ENCODE measurements around the gene EEF1B2.
"Not testable (repeated sequence)": the region's sequence is repeated elsewhere in the genome, so short reads cannot be mapped to it uniquely, and the experiment has no call there.

The EEF1B2 gene

GRCh38 chr2:206168230-206168629 is 8.5 kb downstream of the EEF1B2 start:
- not testable (repeated sequence) for DNase-seq

DNA sequence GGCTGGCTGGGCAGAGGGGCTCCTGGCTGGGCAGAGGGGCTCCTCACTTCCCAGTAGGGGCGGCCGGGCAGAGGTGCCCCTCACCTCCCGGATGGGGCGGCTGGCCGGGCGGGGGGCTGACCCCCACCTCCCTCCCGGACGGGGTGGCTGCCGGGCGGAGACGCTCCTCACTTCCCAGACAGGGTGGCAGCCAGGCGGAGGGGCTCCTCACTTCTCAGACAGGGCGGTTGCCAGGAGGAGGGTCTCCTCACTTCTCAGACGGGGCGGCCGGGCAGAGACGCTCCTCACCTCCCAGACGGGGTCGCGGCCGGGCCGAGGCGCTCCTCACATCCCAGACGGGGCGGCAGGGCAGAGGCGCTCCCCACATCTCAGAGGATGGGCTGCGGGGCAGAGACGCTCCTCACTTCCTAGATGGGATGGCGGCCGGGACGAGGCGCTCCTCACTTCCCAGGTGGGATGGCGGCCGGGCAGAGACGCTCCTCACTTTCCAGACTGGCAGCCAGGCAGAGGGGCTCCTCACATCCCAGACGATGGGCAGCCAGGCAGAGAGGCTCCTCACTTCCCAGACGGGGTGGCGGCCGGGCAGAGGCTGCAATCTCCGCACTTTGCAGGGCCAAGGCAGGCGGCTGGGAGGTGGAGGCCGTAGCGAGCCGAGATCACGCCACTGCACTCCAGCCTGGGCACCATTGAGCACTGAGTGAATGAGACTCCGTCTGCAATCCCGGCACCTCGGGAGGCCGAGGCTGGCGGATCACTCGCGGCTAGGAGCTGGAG is 12.1 kb downstream of the EEF1B2 start:
- DNase-seq = not testable (repeated sequence)

- DNase-seq = no peak
Measured at GRCh38 chr2:206173147-206173546, 13.5 kb downstream of the EEF1B2 start.

DNA sequence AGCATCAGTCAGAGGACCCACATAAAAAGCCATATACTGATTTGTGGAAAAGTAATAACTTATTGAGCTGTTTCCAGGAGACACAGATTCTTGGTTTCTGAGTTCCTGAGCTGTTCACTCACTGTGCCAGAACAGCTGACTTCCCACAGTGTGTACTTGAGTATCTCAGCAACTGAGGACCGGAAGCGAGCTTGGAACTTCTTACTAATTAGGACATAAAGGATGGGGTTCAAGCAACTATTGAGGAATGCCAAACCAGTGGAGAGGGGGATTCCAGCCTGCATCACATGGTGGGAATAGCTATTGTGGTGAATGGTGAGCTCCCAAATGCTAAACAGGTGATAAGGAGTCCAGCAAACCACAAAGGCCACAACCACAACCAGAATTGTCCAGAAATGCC is 16.4 kb downstream of the EEF1B2 start:
- no peak for DNase-seq

DNA sequence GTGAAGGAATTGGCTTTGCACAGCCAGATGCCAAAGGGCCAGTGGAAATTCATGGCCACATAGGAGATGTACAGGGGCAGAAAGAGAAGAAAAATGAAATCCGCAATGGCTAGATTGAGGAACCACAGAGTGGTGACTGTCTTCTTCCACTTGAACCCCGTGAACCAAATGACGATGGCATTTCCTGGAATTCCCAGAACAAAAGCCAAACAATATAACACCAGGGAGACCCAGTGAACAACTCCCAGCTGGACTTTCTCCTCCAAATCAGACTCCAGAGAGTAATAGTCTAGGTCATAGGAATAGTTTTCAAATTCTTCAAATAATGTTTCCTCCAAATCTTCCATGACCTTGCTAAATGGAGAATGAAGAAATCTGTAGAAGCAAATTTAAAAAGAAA is 17.2 kb downstream of the EEF1B2 start:
- no peak for DNase-seq

GRCh38 chr2:206181526-206181925 is 21.8 kb downstream of the EEF1B2 start:
- DNase-seq = not testable (repeated sequence)

DNA sequence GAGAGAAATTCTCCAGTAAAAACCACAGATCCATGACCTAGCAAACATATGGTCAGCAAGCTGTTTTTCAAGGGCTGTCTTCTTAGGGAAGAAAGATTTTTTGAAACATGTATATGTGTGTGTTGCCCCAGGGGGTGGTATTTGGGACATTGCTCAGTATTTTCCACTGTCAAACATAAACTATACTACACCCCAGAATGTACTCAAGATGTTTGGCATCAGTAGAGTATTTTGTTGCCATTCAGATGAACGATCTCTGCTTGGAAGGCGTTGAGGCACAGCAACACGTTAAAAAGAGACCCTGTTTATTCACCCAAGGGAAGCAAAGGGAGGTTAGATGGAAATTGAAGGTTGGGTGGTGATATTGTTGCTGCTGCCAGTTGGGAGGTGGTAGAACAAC is 30.0 kb downstream of the EEF1B2 start:
- DNase-seq = no peak

DNA sequence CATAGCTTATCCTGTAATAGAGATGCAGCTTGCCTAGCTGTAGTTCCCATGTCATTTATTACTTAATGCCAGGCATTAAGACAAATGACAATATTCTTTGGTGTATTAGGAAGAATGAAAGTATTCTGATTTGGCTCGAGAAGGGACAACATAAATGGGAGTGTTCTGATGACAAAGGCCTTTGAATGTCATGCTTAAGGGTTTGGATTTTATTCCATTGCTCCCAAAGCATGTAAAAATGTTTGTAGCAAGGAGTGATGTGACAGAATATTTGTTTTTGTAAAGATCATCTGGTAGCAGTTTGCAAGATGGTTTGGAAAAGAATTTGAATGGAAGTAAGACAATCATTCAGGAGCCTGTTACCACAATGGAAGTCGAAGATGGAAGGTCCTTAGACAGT is 30.4 kb downstream of the EEF1B2 start:
- DNase-seq = no peak

DNA sequence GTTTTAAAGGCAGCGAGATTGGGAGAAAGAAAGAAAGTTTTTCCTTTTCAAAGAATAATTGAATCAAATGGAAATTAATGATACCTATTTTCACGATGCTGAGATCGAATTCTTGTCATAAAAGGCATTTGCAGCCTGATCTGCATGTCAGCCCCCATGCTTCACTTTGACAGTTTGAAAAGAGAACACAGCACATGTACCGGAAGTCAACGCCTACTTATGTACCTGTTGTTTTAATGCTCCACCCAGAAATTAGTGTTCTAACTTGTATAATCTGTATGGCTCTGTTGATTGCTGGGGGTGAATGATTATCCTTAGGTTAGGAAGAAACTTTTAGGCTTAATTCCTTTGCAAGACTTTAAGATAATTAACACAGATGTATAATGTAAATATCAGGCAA is 31.0 kb downstream of the EEF1B2 start:
- DNase-seq = no peak

GRCh38 chr2:206192157-206192556 is 32.5 kb downstream of the EEF1B2 start:
- no peak for DNase-seq

- DNase-seq = no peak
Measured at GRCh38 chr2:206193671-206194357, 34.1 kb downstream of the EEF1B2 start.

- DNase-seq = no peak
Measured at GRCh38 chr2:206198677-206199076, 39.0 kb downstream of the EEF1B2 start.

DNA sequence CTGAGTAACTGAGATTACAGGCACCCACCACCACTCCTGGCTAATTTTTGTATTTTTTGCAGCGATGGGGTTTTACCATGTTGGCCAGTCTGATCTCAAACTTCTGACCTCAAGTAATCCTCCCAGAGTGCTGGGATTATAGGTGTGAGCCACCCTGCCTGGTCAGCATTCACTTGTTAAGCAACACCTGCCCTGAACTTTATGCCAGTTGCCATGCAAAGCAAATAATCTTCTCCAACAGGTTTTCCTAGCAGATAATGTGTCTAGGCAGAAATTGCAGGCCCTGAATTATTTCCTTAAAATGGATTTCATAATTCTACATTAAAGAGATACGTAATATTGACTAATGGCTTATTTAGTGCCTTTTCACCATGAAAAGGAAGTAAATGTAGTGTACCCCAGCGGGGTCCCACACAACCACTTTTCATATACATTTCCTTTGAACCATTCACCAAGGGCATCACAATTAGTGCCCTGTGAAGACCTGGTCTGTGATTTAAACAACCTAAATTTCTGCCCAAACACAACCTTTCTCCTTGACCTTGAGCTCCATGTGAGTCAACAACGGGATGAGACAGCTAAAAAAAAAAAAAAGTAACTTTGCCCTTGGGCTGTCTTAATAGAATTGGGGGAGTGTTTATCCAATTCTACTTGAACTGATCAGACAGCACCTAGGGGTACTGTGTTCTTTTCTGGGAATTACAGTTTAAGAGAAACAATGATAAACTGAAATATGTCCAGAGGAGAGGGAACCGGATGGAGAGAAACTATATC is 41.6 kb downstream of the EEF1B2 start:
- DNase-seq = no peak

GRCh38 chr2:206202446-206202845 is 42.8 kb downstream of the EEF1B2 start:
- DNase-seq = no peak

DNA sequence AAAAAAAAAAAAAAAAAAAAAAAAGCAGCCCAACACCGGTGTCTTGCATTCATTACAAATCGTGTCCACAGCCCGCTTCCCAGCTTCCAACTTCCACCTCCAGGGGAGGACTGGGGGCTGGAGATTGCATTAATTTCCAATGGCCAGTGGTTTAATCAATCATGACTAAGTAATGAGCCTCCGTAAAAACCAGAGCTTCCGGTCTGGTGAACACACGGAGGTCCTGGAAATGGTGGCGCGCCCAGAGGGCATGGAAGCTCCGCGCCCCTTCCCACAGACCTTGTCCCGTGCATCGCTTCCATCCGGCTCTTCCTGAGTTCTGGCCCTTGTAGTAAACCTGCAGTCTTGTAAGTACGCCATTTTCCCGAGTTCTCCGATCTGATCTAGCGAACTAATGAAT is 43.6 kb downstream of the EEF1B2 start:
- DNase-seq = no peak

DNA sequence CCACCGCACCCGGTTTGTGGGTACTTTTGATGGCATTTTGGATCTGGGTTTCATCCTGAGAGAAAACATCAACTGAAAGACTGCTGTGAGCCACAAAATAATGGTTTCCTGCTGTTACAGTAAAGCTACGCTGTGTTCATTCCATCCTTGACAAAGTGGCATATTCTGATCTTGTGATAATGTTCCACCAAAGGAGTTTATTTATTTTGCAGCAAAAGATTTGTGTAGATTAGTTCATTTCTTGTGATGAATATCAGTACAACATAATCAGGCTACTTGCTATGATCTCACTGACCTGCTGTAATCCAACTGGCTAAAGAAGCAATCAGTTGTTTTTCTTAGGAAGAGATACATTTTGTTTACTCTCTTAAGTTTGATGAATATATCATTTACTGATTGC is 45.0 kb downstream of the EEF1B2 start:
- no peak for DNase-seq

DNA sequence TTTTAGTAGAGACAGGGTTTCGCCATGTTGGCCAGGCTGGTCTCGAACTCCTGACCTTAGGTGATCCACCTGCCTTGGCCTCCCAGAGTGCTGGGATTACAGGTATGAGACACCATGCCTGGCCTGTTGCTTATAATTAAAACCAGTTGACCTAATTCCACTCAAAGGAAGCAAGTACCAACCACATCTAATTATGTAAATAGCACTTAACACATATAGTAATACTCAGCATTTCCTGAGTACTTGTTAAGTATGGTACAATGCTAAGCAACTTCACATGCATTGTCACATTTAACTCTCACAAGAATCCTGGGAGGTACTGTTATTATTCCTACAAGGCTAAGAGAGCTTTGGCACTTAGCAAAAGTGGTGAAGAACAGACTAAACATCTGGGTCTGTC is 47.6 kb downstream of the EEF1B2 start:
- not testable (repeated sequence) for DNase-seq

DNA sequence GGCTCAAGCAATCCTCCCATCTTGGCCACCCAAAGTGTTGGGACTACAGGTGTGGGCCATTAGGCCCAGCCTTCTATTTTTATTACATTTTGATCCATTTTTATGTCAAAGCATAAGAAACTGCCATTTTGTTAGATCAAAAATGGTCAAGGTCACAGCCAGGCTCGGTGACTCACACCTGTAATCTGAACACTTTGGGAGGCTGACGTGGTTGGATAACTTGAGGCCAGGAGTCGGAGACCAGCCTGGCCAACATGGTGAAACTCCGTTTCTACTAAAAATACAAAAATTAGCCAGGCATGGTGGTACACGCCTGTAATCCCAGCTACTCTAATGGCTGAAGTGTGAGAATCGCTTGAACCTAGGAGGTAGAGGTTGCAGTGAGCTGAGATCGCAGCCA is 49.2 kb downstream of the EEF1B2 start:
- DNase-seq = no peak

DNA sequence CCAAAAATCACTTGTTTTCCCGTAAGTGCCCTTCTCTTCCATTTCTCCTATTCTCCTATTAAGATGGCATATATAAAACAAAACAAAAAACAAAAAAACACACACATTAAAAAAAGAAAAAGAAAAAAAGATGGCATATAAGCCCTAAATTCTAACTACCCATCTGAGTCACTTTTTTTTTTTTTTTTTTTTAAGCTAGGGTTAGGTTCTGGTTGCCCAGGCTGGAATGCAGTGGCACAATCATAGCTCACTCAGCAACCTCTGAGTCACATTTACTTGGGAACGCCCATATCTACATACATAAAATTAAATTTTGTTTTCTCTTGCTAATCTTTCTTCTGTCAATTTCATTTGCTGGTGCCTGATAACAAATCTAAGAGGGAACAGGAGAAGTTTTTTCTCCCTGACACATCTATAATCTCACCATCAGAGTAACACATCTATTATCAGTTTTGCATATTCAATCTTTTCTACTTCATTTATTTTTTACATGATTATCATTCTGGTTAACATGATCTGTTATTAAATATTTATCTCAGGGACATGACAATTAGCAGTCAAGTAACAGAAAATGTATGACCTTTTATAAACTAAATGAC is 52.1 kb downstream of the EEF1B2 start:
- DNase-seq = no peak

All from activated CD8-positive, alpha-beta memory T cell treated with anti-CD3 and anti-CD28 coated beads, Interleukin-2, amount 50 U/mL, for 48 hours (primary cell).